GM21723 (cell line): ENCODE results near the gene CHMP1A.
"Not testable (repeated sequence)": the region's sequence is repeated elsewhere in the genome, so short reads cannot be mapped to it uniquely, and the experiment has no call there.

Source experiments
- ATAC-seq: cut with Tn5 transposase; IDR thresholded peaks from one replicate; pipeline ENCODE4 v1.9.1; 2021; ENCODE audit warnings: mild to moderate bottlenecking, moderate library complexity; ENCODE audit not compliant: unreplicated experiment

Gene CHMP1A

DNA sequence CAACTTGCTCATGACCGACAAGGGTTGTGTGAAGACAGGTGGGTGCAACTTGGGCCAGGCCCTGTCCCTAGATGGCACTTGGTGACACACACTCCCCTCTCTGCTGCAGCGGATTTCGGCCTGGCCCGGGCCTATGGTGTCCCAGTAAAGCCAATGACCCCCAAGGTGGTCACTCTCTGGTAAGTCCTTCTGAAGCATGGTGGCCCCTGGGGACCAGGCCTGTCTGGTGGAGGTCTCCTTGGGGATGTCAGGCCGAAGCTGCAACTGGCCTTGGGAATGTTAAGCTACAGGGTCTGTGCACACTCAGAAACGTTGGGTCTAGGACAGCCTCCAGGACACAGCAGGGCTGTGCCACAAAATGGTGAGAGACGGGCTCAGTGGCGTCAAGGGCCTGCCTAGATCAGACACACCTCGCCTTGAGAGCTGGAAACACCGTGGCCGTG is 35.8 kb upstream of the CHMP1A start:
- ATAC-seq: no peak

- ATAC-seq: no peak
Measured at GRCh38 chr16:89691986-89692569, 34.6 kb upstream of the CHMP1A start.

GRCh38 chr16:89691231-89691985 is 33.9 kb upstream of the CHMP1A start:
- ATAC-seq: no peak

DNA sequence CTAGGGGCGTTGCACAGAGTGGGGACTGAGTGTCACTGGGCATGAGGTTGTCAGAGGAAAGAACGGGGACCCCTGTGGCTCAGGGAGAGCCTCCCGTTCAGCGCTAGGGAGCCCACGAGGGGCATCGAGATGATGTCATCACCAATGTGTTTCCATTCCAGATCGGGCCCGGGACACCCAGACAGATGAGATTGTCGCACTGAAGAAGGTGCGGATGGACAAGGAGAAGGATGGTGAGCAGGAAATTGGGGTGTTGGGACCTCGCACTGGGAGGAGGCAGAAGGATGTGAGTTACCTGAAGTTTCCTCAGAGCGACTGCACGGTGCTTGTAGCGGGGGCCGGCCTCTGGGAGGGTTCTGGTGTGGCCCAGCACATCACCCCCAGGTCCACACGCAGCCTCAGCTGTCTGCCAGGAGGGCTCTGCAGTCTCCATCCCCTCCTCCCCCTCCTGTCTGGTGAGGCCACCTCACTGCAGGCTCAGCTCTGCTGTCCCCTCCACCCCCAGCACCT is 32.9 kb upstream of the CHMP1A start:
- ATAC-seq: no peak

DNA sequence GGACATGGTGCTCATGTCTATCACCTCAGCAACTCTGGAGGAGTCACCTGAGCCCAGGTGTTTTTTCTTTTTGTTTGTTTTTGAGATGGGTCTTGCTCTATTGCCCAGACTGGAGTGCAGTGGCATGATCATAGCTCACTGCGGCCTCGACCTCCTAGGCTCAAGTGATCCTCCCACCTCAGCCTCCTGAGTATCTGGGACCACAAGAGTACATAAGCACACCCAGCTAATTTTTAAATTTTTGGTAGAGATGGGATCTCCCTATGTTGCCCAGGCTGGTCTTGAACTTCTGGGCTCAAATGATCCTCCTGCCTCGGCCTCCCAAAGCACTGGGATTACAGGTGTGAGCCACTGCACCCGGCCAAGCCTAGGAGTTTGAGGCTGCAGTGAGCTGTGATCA is 32.1 kb upstream of the CHMP1A start:
- ATAC-seq: not testable (repeated sequence)

- no peak for ATAC-seq
Measured at GRCh38 chr16:89689142-89689541, 31.6 kb upstream of the CHMP1A start.

DNA sequence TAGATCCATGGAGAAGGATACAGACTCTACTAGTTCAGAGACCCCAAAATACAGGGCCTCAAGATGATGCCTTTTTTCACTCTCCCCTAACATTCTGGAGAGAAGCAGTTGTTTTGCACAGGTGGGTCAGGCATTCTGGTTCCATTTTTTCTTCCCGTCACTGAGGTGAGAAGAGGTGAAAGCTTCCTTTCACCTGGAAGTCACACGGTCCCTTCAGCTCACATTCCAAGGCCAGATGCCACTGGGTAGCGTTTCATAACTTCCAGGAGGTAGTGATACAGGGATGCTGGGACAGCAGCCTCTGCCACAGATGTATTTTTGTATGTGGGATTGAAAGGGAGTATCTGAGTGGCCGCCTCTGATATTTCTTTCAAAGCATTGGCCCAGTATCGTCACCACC is 30.9 kb upstream of the CHMP1A start:
- no peak for ATAC-seq

- ATAC-seq: peak; percentile 37
Measured at GRCh38 chr16:89687092-89687940, 29.8 kb upstream of the CHMP1A start.

DNA sequence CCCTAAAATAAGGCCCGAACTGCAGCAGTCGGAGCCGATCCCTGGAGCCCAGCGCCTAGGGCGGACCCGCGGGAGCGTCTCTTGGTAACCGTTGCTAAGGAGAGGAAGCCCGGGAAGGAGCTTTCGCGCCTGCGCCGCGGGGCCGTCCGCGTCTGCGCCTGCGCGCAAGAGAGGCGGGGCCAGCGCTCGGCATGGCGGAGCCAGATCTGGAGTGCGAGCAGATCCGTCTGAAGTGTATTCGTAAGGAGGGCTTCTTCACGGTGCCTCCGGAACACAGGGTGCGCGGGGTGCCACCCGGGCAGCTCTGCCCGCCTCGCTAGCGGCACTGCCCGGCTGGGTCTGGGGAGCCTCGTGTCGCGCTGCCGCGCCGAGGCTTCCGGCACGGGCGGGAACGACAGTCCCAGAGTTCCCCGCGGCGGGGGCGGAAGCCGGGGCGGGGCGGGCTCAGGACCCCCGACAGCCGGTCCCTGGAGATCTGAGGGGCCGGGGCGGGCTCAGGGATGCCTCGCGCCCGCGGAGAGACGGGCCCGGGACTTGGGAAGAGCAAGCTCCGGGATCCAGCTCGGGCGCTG is 29.1 kb upstream of the CHMP1A start, which contains the start of gene CDK10:
CDK10 (plus strand) TSS at position 170 of the 572 bp plus-strand sequence; CDS start at position 192, 22 bp downstream.
- peak; percentile 82 for ATAC-seq

GRCh38 chr16:89685916-89686315 is 28.4 kb upstream of the CHMP1A start:
- ATAC-seq: no peak

- no peak for ATAC-seq
Measured at GRCh38 chr16:89678258-89678657, 20.8 kb upstream of the CHMP1A start.

DNA sequence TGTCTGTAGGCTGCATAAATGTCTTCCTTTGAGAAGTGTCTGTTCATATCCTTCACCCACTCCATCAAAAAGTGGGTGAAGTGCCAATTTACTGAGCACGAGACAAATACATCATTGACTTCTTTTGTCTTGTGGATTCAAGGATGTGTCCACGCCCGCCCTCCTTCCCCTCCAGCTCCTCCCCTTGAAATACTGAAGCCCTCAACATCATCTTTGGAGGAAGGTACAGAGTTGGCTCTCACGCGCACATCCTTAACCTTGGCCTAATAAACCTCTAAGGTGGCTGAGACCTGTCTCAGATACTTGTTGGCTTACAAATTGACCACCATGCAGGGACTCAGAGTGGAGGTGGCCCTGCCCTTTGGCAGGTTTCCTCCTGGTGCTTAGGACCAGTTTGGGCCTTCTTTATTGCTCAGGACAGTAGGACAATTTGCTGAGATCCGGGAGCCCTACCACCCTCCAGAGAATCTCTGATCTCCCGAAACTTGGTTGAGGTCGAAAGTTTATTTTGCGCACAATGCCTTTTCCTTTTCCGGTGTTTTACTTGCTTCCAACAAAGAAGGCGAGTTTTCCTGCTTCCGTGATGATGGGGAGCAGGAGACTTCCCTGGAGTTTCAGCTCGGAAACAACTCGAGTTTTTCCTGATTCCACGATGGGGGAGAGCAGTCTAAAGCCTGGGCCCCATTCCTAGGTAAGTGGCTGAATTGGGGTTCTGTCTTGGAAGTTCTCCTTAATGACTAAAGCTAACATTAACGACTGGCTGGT is 14.9 kb upstream of the CHMP1A start:
- no peak for ATAC-seq

DNA sequence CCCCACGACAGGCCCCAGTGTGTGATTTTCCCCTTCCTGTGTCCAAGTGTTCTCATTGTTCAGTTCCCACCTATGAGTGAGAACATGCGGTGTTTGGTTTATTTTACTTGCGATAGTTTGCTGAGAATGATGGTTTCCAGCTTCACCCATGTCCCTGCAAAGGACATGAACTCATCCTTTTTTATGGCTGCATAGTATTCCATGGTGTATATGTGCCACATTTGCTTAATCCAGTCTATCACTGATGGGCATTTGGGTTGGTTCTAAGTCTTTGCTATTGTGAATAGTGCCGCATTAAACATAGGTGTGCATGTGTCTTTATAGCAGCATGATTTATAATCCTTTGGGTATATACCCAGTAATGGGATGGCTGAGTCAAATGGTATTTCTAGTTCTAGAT is 14.1 kb upstream of the CHMP1A start:
- not testable (repeated sequence) for ATAC-seq

GRCh38 chr16:89670496-89671431 is 13.3 kb upstream of the CHMP1A start:
- ATAC-seq: no peak

- ATAC-seq: no peak
Measured at GRCh38 chr16:89669755-89670154, 12.2 kb upstream of the CHMP1A start.

DNA sequence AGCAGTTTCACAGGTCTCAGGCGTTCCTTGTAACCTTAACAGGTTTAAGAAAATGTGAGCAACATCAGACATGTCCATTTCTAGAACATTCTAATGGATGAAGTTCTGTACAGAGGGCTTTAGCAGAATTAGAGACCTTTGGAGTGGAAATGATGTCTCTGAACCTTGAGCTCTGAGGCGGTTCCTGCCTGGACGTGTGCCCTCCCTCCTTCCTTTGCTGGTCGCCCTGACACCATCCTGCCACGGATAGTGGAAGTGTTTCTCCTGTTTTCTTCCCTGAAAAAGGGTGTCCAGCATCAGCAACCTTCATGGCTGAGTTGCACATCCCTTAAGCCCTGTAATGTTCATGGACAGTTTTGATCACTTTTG is 11.3 kb upstream of the CHMP1A start:
- no peak for ATAC-seq

GRCh38 chr16:89667633-89668032 is 10.1 kb upstream of the CHMP1A start:
- ATAC-seq: no peak

- ATAC-seq: not testable (repeated sequence)
Measured at GRCh38 chr16:89667000-89667399, 9.5 kb upstream of the CHMP1A start.

DNA sequence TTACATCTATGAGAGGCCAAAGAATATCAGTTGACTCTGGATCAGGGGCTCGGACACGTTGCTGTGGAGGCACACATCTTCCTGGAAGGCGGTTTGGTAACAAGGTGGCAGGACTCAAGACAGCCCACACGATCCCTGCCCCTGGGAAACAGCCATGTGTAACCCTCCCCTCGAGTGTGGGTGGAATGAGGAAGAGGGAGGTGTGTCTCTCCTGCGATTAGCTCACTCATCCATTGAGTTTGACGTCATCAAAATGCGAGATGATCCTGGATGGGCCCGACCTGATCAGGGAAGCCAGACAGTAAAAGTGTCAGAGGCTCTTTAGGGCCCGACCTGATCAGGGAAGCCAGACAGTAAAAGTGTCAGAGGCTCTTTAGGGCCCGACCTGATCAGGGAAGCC is 6.7 kb upstream of the CHMP1A start:
- ATAC-seq: not testable (repeated sequence)
